SJCRH30 (cell line): ENCODE measurements around the gene THBD. TPM values are rescaled to one million over a fixed set of nuclear protein-coding genes. Genes with fewer than 3 reads are reported as not detected.

ENCODE experiments used
- DNase-seq, 2 experiments: peaks; one replicate each; pipeline ENCODE4 v3.0.0-alpha.2; 2015 to 2020
- H3K27ac ChIP-seq: fragments of 250-450 bp; sonication (Bioruptor Pico); 2 replicates; pipeline ENCODE4 v1.5.1; 2020; ENCODE audit warnings: mild to moderate bottlenecking, moderate library complexity
- H3K27me3 ChIP-seq: fragments of 250-450 bp; sonication (Bioruptor Pico); 2 replicates; pipeline ENCODE4 v1.5.1; 2020; ENCODE audit warnings: mild to moderate bottlenecking, moderate library complexity
- H3K36me3 ChIP-seq: fragments of 250-450 bp; sonication (Bioruptor Pico); 2 replicates; pipeline ENCODE4 v1.5.1; 2020; ENCODE audit warnings: mild to moderate bottlenecking, moderate library complexity
- H3K4me1 ChIP-seq: fragments of 250-450 bp; sonication (Bioruptor Pico); 2 replicates; pipeline ENCODE4 v1.5.1; 2020; ENCODE audit warnings: mild to moderate bottlenecking, moderate library complexity
- H3K4me3 ChIP-seq: fragments of 250-450 bp; sonication (Bioruptor Pico); 2 replicates; pipeline ENCODE4 v1.5.1; 2020; ENCODE audit warnings: mild to moderate bottlenecking, moderate library complexity
- H3K9me3 ChIP-seq: fragments of 250-450 bp; sonication (Bioruptor Pico); replicated peaks from 2 replicates; pipeline ENCODE4 v1.5.1; 2020; ENCODE audit warnings: mild to moderate bottlenecking, moderate library complexity
- total RNA-seq: library from RNA; depleted of rRNA; stranded (reverse); fragments of >200 nt; shearing (Covaris generic); gene quantifications from 2 replicates; pipeline ENCODE4 v1.2.3, GENCODE V29; 2014

Gene THBD
- total RNA-seq, 1 experiment from 2014 or later, result not detected

DNA sequence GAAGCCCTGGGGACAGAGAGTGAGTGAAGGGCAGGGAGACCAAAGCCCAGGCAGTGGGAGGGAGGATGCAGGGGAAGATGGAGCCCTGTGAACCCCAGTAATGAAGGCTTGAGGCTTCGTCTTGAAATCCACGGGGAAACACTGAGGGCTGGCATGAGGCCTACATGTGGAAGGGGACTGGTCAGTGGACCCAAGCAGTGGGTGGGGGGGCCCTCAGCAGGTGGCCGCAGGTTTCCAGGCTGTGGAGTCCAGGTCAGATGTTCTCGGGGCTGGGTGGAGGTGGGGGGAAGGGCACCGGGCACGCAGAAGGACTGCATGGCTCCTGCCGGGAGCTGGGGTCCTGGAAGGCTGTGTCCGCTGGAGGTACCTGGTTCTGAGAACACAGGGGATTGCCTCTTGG is 39.4 kb upstream of the THBD start:
- Histone ChIP-seq H3K4me3 (no peak overlapping the region), H3K36me3 (no peaks in the 10 kb centered on the region), H3K27ac (no peak overlapping the region), H3K27me3 (no peaks in the 10 kb centered on the region), H3K4me1 (peaks cover 20% of the 10 kb centered on the region), H3K9me3 (no peaks in the 10 kb centered on the region)
- DNase-seq, result no peak

DNA sequence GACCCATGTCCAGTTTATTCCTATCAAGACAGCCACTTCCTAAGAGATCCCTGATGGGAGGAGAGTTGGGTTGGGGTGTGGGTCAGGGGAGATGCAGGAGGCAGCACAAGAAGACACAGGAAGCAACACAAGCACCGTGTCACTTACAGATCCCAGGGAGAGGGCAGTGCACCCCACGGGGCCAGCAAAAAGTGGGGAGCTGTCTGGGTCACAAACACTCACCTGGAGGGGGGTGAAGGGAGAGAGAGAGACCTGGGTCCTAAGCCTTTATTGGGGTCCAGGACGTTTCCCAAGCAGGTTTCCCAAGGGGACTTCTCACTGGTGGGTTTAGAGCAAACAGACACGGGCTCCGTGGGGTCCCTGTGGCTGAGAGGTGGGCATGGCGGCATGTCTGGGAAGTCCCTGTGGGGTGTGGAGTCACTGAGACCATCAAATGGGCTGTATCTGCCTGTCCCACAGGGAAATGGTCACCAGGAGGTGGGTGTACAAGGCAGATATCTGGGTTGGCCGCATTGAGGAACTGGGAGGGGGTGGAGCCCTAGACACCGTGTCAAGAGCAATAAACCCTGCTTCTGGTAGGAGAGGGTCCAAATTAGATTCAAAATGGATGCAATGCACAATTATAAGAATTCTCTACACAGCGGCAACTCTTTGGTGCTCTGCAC is 38.2 kb upstream of the THBD start:
- no peak overlapping the region for H3K27ac ChIP-seq
- no peak overlapping the region for H3K4me3 ChIP-seq
- H3K9me3 ChIP-seq, result no peaks in the 10 kb centered on the region
- DNase-seq, result no peak
- H3K27me3 ChIP-seq, result no peaks in the 10 kb centered on the region
- peaks cover 16% of the 10 kb centered on the region for H3K4me1 ChIP-seq
- H3K36me3 ChIP-seq, result no peaks in the 10 kb centered on the region

DNA sequence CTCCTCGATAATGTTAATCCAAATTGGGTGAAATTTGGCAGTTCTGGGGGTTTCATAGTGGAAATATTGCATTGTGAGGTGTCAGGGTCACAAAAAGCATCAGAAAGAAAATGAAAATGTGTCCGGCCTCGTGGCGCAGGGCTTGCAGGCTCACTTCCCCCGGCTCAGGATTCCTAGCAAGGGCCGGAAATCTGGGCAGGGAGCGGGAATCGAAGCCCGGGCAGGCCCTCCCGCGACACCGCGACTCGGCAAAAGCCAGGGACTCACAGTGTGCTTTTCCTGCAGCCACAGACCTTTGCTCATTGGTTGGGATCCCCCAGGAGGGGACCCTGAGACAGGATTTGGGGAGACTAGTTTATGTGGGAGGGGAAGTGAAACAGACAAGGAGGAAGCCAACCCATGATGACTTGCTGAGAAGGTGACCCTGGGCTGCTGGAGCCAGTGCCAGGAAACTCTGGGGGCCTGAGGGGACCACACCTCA is 37.5 kb upstream of the THBD start:
- no peak for DNase-seq
- no peaks in the 10 kb centered on the region for H3K36me3 ChIP-seq
- H3K4me3 ChIP-seq, result no peak overlapping the region
- H3K27me3 ChIP-seq, result no peaks in the 10 kb centered on the region
- no peaks in the 10 kb centered on the region for H3K9me3 ChIP-seq
- H3K4me1 ChIP-seq, result peaks cover 9% of the 10 kb centered on the region
- H3K27ac ChIP-seq, result no peak overlapping the region

DNA sequence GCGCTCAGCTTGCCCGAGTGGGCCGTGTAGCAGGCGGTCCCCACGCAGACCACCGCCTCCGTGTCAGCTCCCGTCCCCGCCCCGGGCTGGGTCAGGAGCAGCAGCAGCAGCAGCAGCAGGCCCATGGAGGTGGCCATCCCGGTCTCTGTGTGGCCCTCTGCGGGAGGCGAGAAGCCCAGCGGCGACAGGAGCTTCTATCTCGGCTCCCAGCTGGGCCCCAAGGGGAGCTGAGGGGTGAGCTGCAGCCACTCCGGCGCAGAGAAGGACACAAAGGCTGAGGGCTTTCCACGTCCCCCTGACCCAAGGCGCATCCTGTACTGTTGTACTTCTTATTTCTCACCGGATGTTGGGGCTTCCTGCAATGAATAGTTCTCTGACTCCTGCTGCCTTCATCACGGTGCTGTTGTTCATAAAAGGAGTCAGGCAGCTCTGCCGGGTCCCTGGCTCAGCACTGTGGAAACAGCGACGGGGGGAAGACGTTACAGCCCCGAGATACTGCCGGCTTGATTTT is 36.6 kb upstream of the THBD start, which contains the start of gene CD93:
Gene CD93 (minus strand): TSS at position 269 of the 511 bp plus-strand sequence. CDS start 132 bp downstream, at position 137.
- H3K4me3 ChIP-seq, result no peak within 1 kb of the TSS
- no peak for DNase-seq

DNA sequence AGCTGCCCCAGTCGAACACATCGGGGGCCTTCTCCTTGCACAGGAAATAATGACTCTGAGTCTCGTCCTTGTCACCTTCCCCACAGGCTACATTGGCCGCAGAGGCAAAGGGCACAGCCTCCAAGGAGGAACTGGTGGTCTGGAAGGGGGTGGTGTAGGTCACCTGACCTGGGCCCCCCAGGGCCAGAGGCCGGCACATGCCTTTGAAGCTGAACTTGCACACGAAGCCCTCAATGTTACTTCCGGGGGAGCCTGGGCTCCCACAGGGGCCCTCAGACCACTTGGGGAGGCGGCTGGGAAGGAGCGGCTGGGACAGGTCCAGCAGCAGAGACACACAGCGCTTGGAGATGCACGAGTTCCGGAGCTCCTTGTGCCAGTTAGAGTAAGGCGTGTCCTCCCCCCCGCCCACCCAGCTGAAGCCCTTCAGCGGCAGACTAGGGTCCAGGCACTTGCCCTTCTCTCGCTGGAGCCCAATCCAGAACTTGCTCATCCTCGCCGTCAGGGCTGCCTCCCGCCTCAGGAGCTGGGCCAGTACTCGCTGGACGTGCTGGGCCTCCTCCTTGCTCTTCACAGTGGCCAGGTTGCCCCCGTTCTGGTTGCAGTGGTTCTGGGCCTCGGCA is 36.1 kb upstream of the THBD start:
- DNase-seq, result no peak
- H3K4me3 ChIP-seq, result no peak overlapping the region
- no peak overlapping the region for H3K27ac ChIP-seq
- H3K9me3 ChIP-seq, result no peaks in the 10 kb centered on the region
- H3K4me1 ChIP-seq, result peaks cover 5% of the 10 kb centered on the region
- no peaks in the 10 kb centered on the region for H3K36me3 ChIP-seq
- H3K27me3 ChIP-seq, result no peaks in the 10 kb centered on the region

More for the DNA sequence above, 36.6 kb upstream of the THBD start, which contains the start of gene CD93:
- H3K4me1 ChIP-seq, result peaks cover 5% of the 10 kb centered on the region
- H3K36me3 ChIP-seq, result no peaks in the 10 kb centered on the region
- no peaks in the 10 kb centered on the region for H3K27me3 ChIP-seq
- H3K9me3 ChIP-seq, result no peaks in the 10 kb centered on the region
- H3K27ac ChIP-seq, result no peak within 1 kb of the TSS

DNA sequence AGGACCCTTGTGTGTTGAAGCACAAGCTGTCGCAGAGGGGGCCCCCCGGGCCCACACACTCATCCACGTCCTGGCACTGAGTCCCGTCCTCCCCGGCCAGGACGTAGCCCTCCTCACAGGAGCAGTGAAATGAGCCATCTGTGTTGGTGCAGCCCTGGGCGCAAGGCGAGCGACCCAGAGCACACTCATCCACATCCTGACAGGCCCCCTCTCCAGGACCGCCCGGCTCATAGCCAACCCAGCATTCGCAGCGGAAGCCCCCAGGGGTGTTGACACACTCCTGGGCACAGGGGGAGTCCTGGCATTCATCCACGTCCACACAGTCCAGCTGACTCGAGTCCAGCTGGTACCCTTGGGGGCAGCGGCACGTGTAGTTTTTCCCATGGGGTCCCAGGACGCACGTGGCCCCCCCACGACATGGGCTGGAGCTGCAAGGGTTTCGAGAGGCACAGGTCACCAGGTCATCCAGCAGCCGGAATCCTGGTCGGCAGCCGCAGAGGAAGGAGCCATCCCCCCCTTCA is 35.4 kb upstream of the THBD start:
- no peaks in the 10 kb centered on the region for H3K27me3 ChIP-seq
- H3K4me1 ChIP-seq, result peaks cover 11% of the 10 kb centered on the region
- no peaks in the 10 kb centered on the region for H3K36me3 ChIP-seq
- H3K27ac ChIP-seq, result no peak overlapping the region
- H3K9me3 ChIP-seq, result no peaks in the 10 kb centered on the region
- no peak overlapping the region for H3K4me3 ChIP-seq
- no peak for DNase-seq

DNA sequence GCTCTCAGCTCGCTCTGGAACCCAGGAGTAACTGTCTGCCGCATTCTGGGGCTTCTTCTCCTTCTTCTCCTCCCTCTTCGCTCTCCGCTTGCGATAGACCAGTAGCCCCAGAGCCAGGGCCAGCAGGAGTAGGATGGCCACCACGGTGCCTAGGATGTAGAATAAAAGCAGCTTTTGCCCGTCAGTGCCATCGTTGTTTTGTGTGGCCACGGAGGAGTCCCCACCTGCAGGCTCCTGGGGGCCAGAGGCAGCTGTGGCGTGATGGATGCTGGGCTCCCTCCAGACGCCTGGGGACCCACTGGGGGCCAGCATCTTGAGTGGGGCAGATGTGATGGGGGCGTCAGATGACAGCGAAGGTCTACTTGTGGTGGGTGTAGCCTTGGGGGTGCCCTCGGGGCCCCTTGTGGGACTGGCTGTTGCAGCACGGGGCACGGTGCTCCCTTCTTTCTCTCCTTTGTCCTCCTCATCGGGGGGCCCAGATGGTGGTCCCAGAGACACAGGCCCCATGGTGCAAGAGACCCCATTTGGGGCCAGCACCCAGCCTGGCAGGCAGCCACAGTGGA is 34.9 kb upstream of the THBD start:
- Histone ChIP-seq H3K4me3 (no peak overlapping the region), H3K36me3 (no peaks in the 10 kb centered on the region), H3K27ac (no peak overlapping the region), H3K27me3 (no peaks in the 10 kb centered on the region), H3K4me1 (peaks cover 16% of the 10 kb centered on the region), H3K9me3 (no peaks in the 10 kb centered on the region)
- DNase-seq, result no peak

DNA sequence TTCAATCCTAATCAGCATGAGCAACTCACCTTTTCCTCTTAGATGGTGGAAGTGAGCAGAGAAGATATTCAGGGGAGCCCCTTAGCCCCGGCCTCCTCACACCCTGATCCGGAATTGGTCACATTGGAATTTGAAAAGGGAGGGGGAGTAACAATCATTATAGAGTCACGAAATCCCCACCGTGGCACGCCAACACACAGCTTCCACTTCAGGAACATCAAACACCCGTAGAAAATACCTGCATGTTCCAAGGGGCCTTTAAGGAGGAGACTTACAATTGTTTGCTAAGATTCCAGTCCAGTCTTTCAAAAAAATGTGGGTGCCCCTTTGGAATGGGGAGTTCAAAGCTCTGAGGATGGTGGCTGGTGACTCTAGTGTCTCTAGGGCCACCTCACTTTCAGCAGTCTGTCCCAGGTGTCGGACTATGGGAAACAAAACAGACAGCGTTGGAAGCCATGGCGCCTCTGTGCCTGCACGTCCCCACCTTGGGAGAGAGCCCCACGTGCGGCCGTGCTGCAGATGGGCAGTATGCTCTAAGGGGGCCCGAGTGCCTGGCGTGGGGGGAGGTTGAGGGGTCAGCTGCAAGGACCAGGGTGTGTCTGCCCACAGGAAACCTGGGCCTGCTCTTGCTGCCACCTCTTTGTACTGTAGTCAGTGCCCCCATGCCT is 34.2 kb upstream of the THBD start:
- Histone ChIP-seq H3K36me3 (no peaks in the 10 kb centered on the region), H3K27ac (no peak overlapping the region)
- no peak for DNase-seq

DNA sequence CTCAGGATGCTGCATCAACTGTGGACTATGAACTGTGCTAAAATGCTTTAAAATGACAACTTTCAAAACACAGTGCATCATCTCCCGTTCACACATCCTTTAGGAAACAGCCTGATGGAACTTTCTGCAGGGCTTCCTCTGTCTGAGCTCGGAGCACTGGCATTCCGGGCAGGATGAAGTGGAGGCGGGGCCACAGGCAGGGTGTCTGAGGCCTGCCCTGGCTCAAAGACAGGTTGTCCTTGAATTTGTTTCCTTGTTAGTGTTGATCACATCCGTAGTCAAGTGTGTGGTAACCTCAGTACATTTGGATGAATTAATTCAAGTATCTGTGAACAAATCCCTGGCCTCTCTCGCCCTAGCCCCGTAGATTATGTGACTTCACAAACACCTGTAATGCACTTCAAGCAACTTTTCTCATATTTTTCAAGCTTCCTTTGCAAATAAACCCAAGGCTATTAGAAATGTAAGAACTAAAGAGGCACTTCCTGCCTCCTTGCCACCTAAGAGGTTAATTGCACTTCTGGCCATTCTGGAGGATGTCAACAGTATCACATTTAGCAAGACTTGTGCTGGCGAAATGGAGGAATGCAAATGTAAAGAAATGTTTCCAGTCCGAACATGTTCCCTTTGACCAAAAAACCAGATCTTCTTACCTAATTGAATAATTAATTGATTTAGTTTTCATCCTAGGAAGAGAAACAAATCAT is 33.5 kb upstream of the THBD start:
- H3K36me3 ChIP-seq, result no peaks in the 10 kb centered on the region
- H3K27ac ChIP-seq, result no peak overlapping the region
- H3K4me3 ChIP-seq, result no peak overlapping the region
- H3K4me1 ChIP-seq, result peaks cover 17% of the 10 kb centered on the region
- no peaks in the 10 kb centered on the region for H3K9me3 ChIP-seq
- H3K27me3 ChIP-seq, result no peaks in the 10 kb centered on the region
- DNase-seq, result no peak

More for the DNA sequence above, 34.2 kb upstream of the THBD start:
- Histone ChIP-seq H3K4me1 (peaks cover 17% of the 10 kb centered on the region), H3K9me3 (no peaks in the 10 kb centered on the region), H3K4me3 (no peak overlapping the region), H3K27me3 (no peaks in the 10 kb centered on the region)

DNA sequence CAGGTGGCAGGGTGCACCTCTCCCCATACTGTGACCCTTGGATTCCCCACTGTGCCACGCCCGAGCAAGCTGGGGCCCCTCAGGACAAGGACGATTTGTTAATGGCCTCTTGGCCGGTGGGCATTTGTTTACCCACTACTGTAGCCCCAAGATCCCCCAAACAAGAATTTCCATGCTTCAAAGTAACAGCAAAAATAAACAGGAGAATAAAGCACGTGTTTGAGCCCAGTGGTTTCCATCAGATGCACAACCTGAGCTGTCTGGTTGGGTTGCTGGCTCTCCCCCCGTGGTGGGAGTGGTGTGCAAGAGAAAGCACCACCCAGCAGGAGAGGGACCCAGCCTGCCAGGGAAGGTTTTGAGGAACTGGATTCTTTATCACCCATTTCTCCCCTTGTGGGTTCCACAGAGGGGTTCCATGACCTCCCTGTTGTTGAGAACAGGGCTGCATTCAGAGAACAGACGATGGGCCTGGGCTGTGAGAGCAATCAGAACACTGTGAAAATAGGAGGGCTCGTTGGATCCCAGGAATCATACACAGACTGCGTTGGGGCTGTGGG is 31.9 kb upstream of the THBD start:
- no peaks in the 10 kb centered on the region for H3K27me3 ChIP-seq
- peaks cover 17% of the 10 kb centered on the region for H3K4me1 ChIP-seq
- H3K9me3 ChIP-seq, result no peaks in the 10 kb centered on the region
- no peak overlapping the region for H3K27ac ChIP-seq
- no peaks in the 10 kb centered on the region for H3K36me3 ChIP-seq
- no peak for DNase-seq
- H3K4me3 ChIP-seq, result no peak overlapping the region

DNA sequence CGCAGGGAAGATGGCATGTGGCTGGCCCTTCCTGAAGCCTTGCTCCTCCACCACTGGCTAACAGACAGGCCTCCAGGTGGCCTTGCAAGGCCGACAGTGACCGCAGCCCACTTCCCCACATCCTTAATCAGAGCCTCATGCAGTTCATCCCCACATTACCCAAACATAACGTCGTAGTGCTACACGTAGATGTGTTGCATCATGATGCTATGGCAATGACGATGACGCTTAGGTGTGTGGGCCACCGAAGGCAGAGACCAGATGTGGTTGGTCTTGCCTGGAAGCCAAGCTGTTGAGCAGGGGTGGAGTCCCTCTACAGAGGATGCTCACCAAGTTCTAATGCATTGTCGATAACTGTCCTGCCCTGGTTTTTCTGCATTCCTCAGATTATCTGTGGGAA is 31.0 kb upstream of the THBD start:
- H3K4me3 ChIP-seq, result no peak overlapping the region
- H3K27ac ChIP-seq, result no peak overlapping the region
- peaks cover 17% of the 10 kb centered on the region for H3K4me1 ChIP-seq
- DNase-seq, result no peak
- H3K27me3 ChIP-seq, result no peaks in the 10 kb centered on the region
- no peaks in the 10 kb centered on the region for H3K36me3 ChIP-seq
- H3K9me3 ChIP-seq, result no peaks in the 10 kb centered on the region

DNA sequence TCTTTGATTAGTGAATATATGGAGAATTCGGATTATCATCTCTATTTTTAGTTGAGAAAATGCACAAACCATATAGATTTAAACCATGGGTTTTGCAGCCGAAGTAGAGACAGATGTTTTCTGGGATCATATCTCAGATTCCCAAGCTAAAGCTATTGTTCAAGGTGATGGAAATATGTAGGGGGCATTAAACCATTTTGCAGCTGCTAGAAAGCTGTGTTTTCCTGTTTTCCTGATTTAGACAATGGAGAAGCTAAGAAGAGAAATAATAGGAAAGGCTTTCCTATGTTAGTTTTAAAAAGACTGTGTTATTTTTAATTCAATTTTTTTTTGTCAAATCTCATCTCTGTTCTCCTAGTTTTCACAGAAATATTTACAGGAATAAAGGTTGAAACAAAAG is 30.5 kb upstream of the THBD start:
- Histone ChIP-seq H3K27ac (no peak overlapping the region), H3K4me3 (no peak overlapping the region), H3K4me1 (peaks cover 17% of the 10 kb centered on the region), H3K27me3 (no peaks in the 10 kb centered on the region), H3K9me3 (no peaks in the 10 kb centered on the region), H3K36me3 (no peaks in the 10 kb centered on the region)
- peak in 1 of 2 experiments; percentile 42 for DNase-seq

DNA sequence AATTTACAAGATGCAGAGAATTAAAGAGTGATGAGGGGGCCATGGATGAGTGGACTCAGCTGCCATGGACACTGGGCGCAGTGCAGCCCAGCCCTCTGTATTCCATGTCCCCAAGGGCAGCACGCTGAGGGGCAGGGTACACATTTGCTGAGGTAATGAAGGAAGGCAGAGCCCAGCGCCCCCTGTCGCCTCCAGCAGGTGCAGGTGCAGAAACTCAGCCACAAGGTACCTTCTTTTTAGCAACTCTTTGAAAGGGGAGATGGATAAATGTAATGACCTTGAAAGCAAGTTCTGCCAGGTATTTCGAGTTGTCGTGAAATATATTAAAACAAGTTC is 29.5 kb upstream of the THBD start:
- Histone ChIP-seq H3K9me3 (no peaks in the 10 kb centered on the region), H3K27me3 (no peaks in the 10 kb centered on the region), H3K4me3 (no peak overlapping the region), H3K27ac (no peak overlapping the region), H3K4me1 (peaks cover 17% of the 10 kb centered on the region), H3K36me3 (no peaks in the 10 kb centered on the region)
- DNase-seq, result no peak

DNA sequence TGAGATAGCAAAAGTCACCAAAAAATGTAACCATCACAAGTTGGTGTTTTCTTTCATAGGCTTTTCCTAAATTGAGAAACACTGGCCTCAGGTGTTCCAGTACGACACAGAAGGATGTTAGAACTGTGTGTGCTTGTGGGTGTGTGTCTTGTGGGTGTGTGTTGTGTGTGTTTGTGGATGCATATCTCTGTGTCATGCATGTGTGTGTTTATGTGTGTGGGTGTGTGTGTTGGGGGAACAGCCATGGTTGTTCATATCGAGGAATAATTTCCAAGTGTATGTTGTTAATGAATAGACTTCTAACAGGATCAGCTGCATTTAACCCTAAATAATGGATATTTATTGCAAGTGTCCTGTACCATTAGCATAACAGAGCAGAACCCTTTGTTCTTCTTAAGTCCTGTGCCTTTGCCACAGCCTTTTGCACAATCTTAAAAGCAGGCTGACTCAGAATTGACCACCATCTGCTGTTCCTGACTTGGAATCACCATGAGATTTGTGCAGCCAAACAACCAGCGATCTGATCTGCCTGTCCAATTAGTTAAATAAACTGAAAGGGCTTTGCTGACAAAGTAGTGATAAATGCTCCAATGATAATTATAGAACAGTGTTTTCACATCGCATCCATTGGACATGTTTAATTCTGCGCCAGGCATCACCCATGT is 29.0 kb upstream of the THBD start:
- Histone ChIP-seq H3K36me3 (no peaks in the 10 kb centered on the region), H3K9me3 (no peaks in the 10 kb centered on the region), H3K27me3 (no peaks in the 10 kb centered on the region), H3K4me3 (no peak overlapping the region), H3K27ac (no peak overlapping the region), H3K4me1 (peaks cover 17% of the 10 kb centered on the region)
- no peak for DNase-seq
